GM23338 (cell line): ENCODE results near the gene PRKCH. TPM values are rescaled to one million over a fixed set of nuclear protein-coding genes. Genes with fewer than 3 reads are reported as not detected.

Experiments used
- ATAC-seq: fragments of 200-7000 bp; cut with Tn5 transposase; 3 replicates; pipeline ENCODE4 v1.9.1; 2020
- DNase-seq: peaks from one replicate; pipeline ENCODE4 v3.0.0-alpha.2; 2015; ENCODE audit warnings: low spot score
- H2AFZ ChIP-seq: fragments of 200-600 bp; sonication (generic); 2 replicates; pipeline ENCODE4 v1.8.0; 2016; ENCODE audit warnings: antibody characterized with exemption, mild to moderate bottlenecking, moderate library complexity
- H3F3A ChIP-seq: fragments of 200-600 bp; sonication (generic); replicated peaks from 2 replicates; pipeline ENCODE4 v1.8.0; 2017; ENCODE audit warnings: antibody characterized with exemption, mixed run types, low read depth
- H3K27ac ChIP-seq: fragments of 200-600 bp; sonication (generic); 2 replicates; pipeline ENCODE4 v1.6.1; 2016; ENCODE audit warnings: low read depth
- H3K27me3 ChIP-seq: fragments of 200-600 bp; sonication (generic); 2 replicates; pipeline ENCODE4 v1.8.0; 2016; ENCODE audit warnings: mild to moderate bottlenecking, mixed run types, moderate library complexity; ENCODE audit not compliant: insufficient read depth
- H3K36me3 ChIP-seq: fragments of 200-600 bp; sonication (generic); 2 replicates; pipeline ENCODE4 v1.8.0; 2016; ENCODE audit warnings: mild to moderate bottlenecking; ENCODE audit not compliant: insufficient read depth
- H3K4me1 ChIP-seq: fragments of 200-600 bp; sonication (generic); 2 replicates; pipeline ENCODE4 v1.8.0; 2016; ENCODE audit warnings: mild to moderate bottlenecking, moderate library complexity; ENCODE audit not compliant: insufficient read depth
- H3K4me2 ChIP-seq: fragments of 200-600 bp; sonication (generic); 2 replicates; pipeline ENCODE4 v1.7.1; 2017; ENCODE audit warnings: mixed run types
- H3K4me3 ChIP-seq: fragments of 200-600 bp; sonication (generic); 2 replicates; pipeline ENCODE4 v1.6.1; 2016; ENCODE audit warnings: mixed run types
- H3K79me2 ChIP-seq: fragments of 200-600 bp; sonication (generic); replicated peaks from 2 replicates; pipeline ENCODE4 v1.8.0; 2017; ENCODE audit warnings: mild to moderate bottlenecking; ENCODE audit not compliant: insufficient read depth
- H3K9me2 ChIP-seq: fragments of 200-600 bp; sonication (generic); 2 replicates; pipeline ENCODE4 v1.8.0; 2017; ENCODE audit not compliant: insufficient read depth
- H4K20me1 ChIP-seq: fragments of 200-600 bp; sonication (generic); replicated peaks from 2 replicates; pipeline ENCODE4 v1.8.0; 2017; ENCODE audit warnings: mild to moderate bottlenecking; ENCODE audit not compliant: insufficient read depth
- H3K27ac Mint-ChIP-seq: 2 replicates; pipeline ENCODE4 v1.8.0; 2020; ENCODE audit warnings: inconsistent platforms, mild to moderate bottlenecking, moderate library complexity, mixed read lengths
- H3K27me3 Mint-ChIP-seq: 3 replicates; pipeline ENCODE4 v1.8.0; 2022; ENCODE audit warnings: low read depth, mild to moderate bottlenecking, moderate library complexity, mixed read lengths, inconsistent platforms; ENCODE audit not compliant: insufficient read depth, poor library complexity
- H3K36me3 Mint-ChIP-seq: 3 replicates; pipeline ENCODE4 v1.8.0; 2021; ENCODE audit warnings: low read depth, mild to moderate bottlenecking, inconsistent platforms, moderate library complexity, mixed read lengths
- H3K4me1 Mint-ChIP-seq: 3 replicates; pipeline ENCODE4 v1.8.0; 2020; ENCODE audit warnings: mild to moderate bottlenecking, inconsistent platforms, mixed read lengths
- H3K4me3 Mint-ChIP-seq: 3 replicates; pipeline ENCODE4 v1.8.0; 2021; ENCODE audit warnings: moderate library complexity, mild to moderate bottlenecking, inconsistent platforms, mixed read lengths
- H3K9me3 Mint-ChIP-seq: 3 replicates; pipeline ENCODE4 v1.8.0; 2020; ENCODE audit warnings: moderate library complexity, mild to moderate bottlenecking, inconsistent platforms, mixed read lengths
- CTCF ChIP-seq, 2 experiments: fragments of 200-600 bp in 1 of 2; sonication (generic) in 1 of 2; conservative IDR thresholded peaks; 2 replicates each; pipeline versions ENCODE4 v1.5.1 to v1.6.1; 2016 to 2017; ENCODE audit warnings: antibody characterized with exemption in 2 of 2, low read depth in 2 of 2, mild to moderate bottlenecking in 2 of 2, moderate library complexity in 1 of 2
- EZH2 ChIP-seq: fragments of 200-600 bp; sonication (generic); IDR thresholded peaks from one replicate; pipeline ENCODE4 v1.8.0; 2017; ENCODE audit warnings: antibody characterized with exemption, mild to moderate bottlenecking, low read depth; ENCODE audit not compliant: unreplicated experiment
- ZNF114 ChIP-seq: fragments of 250-450 bp; sonication (Bioruptor Pico); IDR thresholded peaks from 2 replicates; pipeline ENCODE4 v1.5.0; 2020; ENCODE audit warnings: mild to moderate bottlenecking, moderate library complexity
- ZNF331 ChIP-seq: fragments of 250-450 bp; sonication (Bioruptor Pico); IDR thresholded peaks from 2 replicates; pipeline ENCODE4 v1.5.0; 2020; ENCODE audit warnings: low read depth, mild to moderate bottlenecking, moderate library complexity
- ZNF462 ChIP-seq: fragments of 250-450 bp; sonication (Bioruptor Pico); IDR thresholded peaks from 2 replicates; pipeline ENCODE4 v1.5.0; 2020; ENCODE audit warnings: mild to moderate bottlenecking, moderate library complexity
- polyA plus RNA-seq: library from polyadenylated mRNA; unstranded; fragments of >200 nt; fragmentation: Nextera tagmentation; extraction: Ambion mirVana; gene quantifications from 2 replicates; pipeline ENCODE4 v1.2.1, GENCODE V29; 2016
- total RNA-seq: library from RNA; depleted of rRNA; stranded (reverse); fragments of >200 nt; shearing (Covaris generic); gene quantifications from 2 replicates; pipeline ENCODE4 v1.2.3, GENCODE V29; 2014

PRKCH gene
- total and polyA plus RNA-seq, 2 experiments from 2014 or later, result 5.4 to 10.1 TPM

GRCh38 chr14:61489512-61489911 is 168.1 kb downstream of the PRKCH start (continued):
- TF ChIP-seq ZNF462 (CRISPR knock-in tag) (no peak), ZNF331 (CRISPR knock-in tag) (no peak), CTCF (conservative IDR thresholded peaks at IDR 0.05; ENCODE audit: low read depth in 2 of 2) (no peak)

- Mint-ChIP-seq H3K27ac (no peak overlapping the region), H3K4me1 (peaks cover 5% of the 10 kb centered on the region), H3K27me3 (no peaks in the 10 kb centered on the region), H3K36me3 (no peaks in the 10 kb centered on the region), H3K9me3 (no peaks in the 10 kb centered on the region), H3K4me3 (no peak overlapping the region)
- TF ChIP-seq EZH2, result no peak
- TF ChIP-seq ZNF114 (CRISPR knock-in tag), result no peak
- H3K36me3 ChIP-seq, result no peaks in the 10 kb centered on the region
- no peak overlapping the region for H3K4me3 ChIP-seq
- H3K79me2 ChIP-seq, result no peaks in the 10 kb centered on the region
- no peaks in the 10 kb centered on the region for H3K4me1 ChIP-seq
- DNase-seq (no peak), ATAC-seq (no peak)
- H3K27ac ChIP-seq, result no peak overlapping the region
- no peak overlapping the region for H2AFZ ChIP-seq
- H3F3A ChIP-seq, result no peaks in the 10 kb centered on the region
- H3K4me2 ChIP-seq, result no peak overlapping the region
- no peaks in the 10 kb centered on the region for H3K27me3 ChIP-seq
- no peaks in the 10 kb centered on the region for H3K9me2 ChIP-seq
- H4K20me1 ChIP-seq, result no peaks in the 10 kb centered on the region
Measured at GRCh38 chr14:61489932-61490331, 168.6 kb downstream of the PRKCH start.
